HCT116 (cell line): ENCODE results near the gene CRY2. TPM values are rescaled to one million over a fixed set of nuclear protein-coding genes. Genes with fewer than 3 reads are reported as not detected.

ENCODE experiments used
- ATAC-seq: fragments of 200-7000 bp; cut with Tn5 transposase; 2 replicates; pipeline ENCODE4 v1.9.1; 2020; ENCODE audit warnings: mild to moderate bottlenecking, moderate library complexity
- BruUV-seq: library from RNA; stranded (reverse); fragments of 400-500 nt; replicated peaks from 2 replicates; lab custom pipeline; 2021; lab: Mats Ljungman, UMichigan
- CTCF ChIA-PET: fragments of 300-600 bp; sonication (Branson Sonifier 250); formaldehyde crosslinking; loops from one replicate; lab custom pipeline; 2021; ENCODE audit warnings: antibody characterized with exemption; lab: Charles Lee
- POLR2A ChIA-PET: fragments of 300-600, 350-600 bp; sonication (Branson Sonifier 250); formaldehyde crosslinking; loops from one replicate; lab custom pipeline; 2021; ENCODE audit warnings: antibody characterized with exemption; lab: Charles Lee
- RAD21 ChIA-PET, 2 experiments: fragments of 300-600 bp; sonication (Branson Sonifier 250); formaldehyde crosslinking; loops; one replicate each; lab custom pipeline; 2023; ENCODE audit warnings: low total read pairs in 2 of 2; ENCODE audit not compliant: uncharacterized antibody in 2 of 2, unreplicated experiment in 2 of 2, low non-redundant PET in 1 of 2; lab: Charles Lee
- DNase-seq: peaks from one replicate; pipeline ENCODE4 v3.0.0-alpha.2; 2010; ENCODE audit warnings: low read depth, low spot score
- H2AFZ ChIP-seq: fragments of 200-600 bp; shearing (Covaris generic), sonication (generic); 2 replicates; pipeline ENCODE4 v1.6.1; 2017; ENCODE audit warnings: low read depth, mixed run types, mixed read lengths, antibody characterized with exemption, low read length; ENCODE audit not compliant: poor library complexity, severe bottlenecking
- H3K27ac ChIP-seq: 2 replicates; pipeline ENCODE4 v1.5.1; 2012; ENCODE audit warnings: low read depth, low read length
- H3K27me3 ChIP-seq: fragments of 200-600 bp; sonication (generic); 2 replicates; pipeline ENCODE4 v1.6.1; 2016; ENCODE audit warnings: mixed run types, low read length, mixed read lengths; ENCODE audit not compliant: insufficient read depth
- H3K36me3 ChIP-seq, 2 experiments: fragments of 200-500 bp in 1 of 2; fragments of 200-600 bp in 1 of 2; sonication (Bioruptor generic) in 1 of 2; sonication (generic) in 1 of 2; 2 replicates each; pipeline versions ENCODE4 v1.5.1 to v1.6.1; 2014 to 2016; ENCODE audit warnings: low read length in 2 of 2, inconsistent platforms in 1 of 2, mixed read lengths in 1 of 2, mixed run types in 1 of 2; ENCODE audit not compliant: insufficient read depth in 2 of 2, control insufficient read depth in 1 of 2
- H3K4me1 ChIP-seq, 2 experiments: fragments of 200-600 bp in 1 of 2; sonication (generic) in 1 of 2; 2 replicates each; pipeline versions ENCODE4 v1.5.1 to v1.6.1; 2012 to 2017; ENCODE audit warnings: low read length in 2 of 2, inconsistent platforms in 1 of 2, mild to moderate bottlenecking in 1 of 2, mixed read lengths in 1 of 2, mixed run types in 1 of 2, moderate library complexity in 1 of 2; ENCODE audit not compliant: insufficient read depth in 2 of 2, control insufficient read depth in 1 of 2
- H3K4me2 ChIP-seq: fragments of 200-600 bp; sonication (generic); 2 replicates; pipeline ENCODE4 v1.6.1; 2017; ENCODE audit warnings: mixed run types, low read length, mixed read lengths
- H3K4me3 ChIP-seq, 2 experiments: fragments of 200-600 bp in 1 of 2; sonication (generic) in 1 of 2; replicated peaks in 1 of 2; 2 replicates each; pipeline ENCODE4 v1.5.1; 2011 to 2016; ENCODE audit warnings: low read length in 2 of 2, control low read depth in 1 of 2, low read depth in 1 of 2, mild to moderate bottlenecking in 1 of 2, mixed read lengths in 1 of 2, mixed run types in 1 of 2
- H3K79me2 ChIP-seq: fragments of 200-600 bp; sonication (generic); 2 replicates; pipeline ENCODE4 v1.6.1; 2017; ENCODE audit warnings: mild to moderate bottlenecking, mixed run types, low read length, moderate library complexity, mixed read lengths; ENCODE audit not compliant: insufficient read depth
- H3K9ac ChIP-seq: fragments of 200-600 bp; sonication (generic); 2 replicates; pipeline ENCODE4 v1.6.1; 2016; ENCODE audit warnings: low read length, mixed read lengths
- H3K9me2 ChIP-seq: fragments of 200-600 bp; sonication (generic), shearing (Covaris generic); 2 replicates; pipeline ENCODE4 v1.6.1; 2017; ENCODE audit warnings: mixed run types, mild to moderate bottlenecking, moderate library complexity; ENCODE audit not compliant: insufficient read depth
- H3K9me3 ChIP-seq, 2 experiments: fragments of 200-500 bp in 1 of 2; fragments of 200-600 bp in 1 of 2; sonication (Bioruptor generic) in 1 of 2; sonication (generic) in 1 of 2; 2 replicates each; pipeline ENCODE4 v1.6.1; 2014 to 2017; ENCODE audit warnings: low read length in 2 of 2, mixed read lengths in 2 of 2, inconsistent platforms in 1 of 2, low read depth in 1 of 2, mild to moderate bottlenecking in 1 of 2, mixed run types in 1 of 2, moderate library complexity in 1 of 2; ENCODE audit not compliant: control insufficient read depth in 1 of 2, insufficient read depth in 1 of 2
- H4K20me1 ChIP-seq: fragments of 200-600 bp; sonication (generic), shearing (Covaris generic); 2 replicates; pipeline ENCODE4 v1.6.1; 2017; ENCODE audit warnings: mixed run types, mild to moderate bottlenecking, moderate library complexity; ENCODE audit not compliant: insufficient read depth
- ATF3 ChIP-seq: IDR thresholded peaks from 2 replicates; pipeline ENCODE4 v1.6.1; 2012
- CEBPB ChIP-seq: IDR thresholded peaks from 2 replicates; pipeline ENCODE4 v1.6.1; 2012; ENCODE audit warnings: low read depth
- ELF1 ChIP-seq: IDR thresholded peaks from 2 replicates; pipeline ENCODE4 v1.6.1; 2012; ENCODE audit warnings: low read depth, borderline replicate concordance
- EZH2 ChIP-seq: fragments of 200-600 bp; sonication (generic); IDR thresholded peaks from 2 replicates; pipeline ENCODE4 v1.6.1; 2017; ENCODE audit warnings: antibody characterized with exemption, mixed run types
- EZH2phosphoT487 ChIP-seq: fragments of 200-600 bp; IDR thresholded peaks from 2 replicates; pipeline ENCODE4 v1.6.1; 2018; ENCODE audit warnings: antibody characterized with exemption, borderline replicate concordance
- FOSL1 ChIP-seq: IDR thresholded peaks from 2 replicates; pipeline ENCODE4 v1.6.1; 2012; ENCODE audit warnings: low read depth
- JUND ChIP-seq: IDR thresholded peaks from 2 replicates; pipeline ENCODE4 v1.6.1; 2012
- POLR2A ChIP-seq: IDR thresholded peaks from 2 replicates; pipeline ENCODE4 v1.7.0; 2011; ENCODE audit warnings: borderline replicate concordance; ENCODE audit not compliant: insufficient read depth, insufficient read length; ENCODE audit errors: extremely low read depth
- POLR2AphosphoS5 ChIP-seq: IDR thresholded peaks from 2 replicates; pipeline ENCODE4 v1.6.1; 2011; ENCODE audit warnings: mild to moderate bottlenecking, low read depth, low read length, moderate library complexity
- RAD21 ChIP-seq: IDR thresholded peaks from 2 replicates; pipeline ENCODE4 v1.6.1; 2012; ENCODE audit warnings: low read depth, mild to moderate bottlenecking
- SIN3A ChIP-seq: IDR thresholded peaks from 2 replicates; pipeline ENCODE4 v1.6.1; 2012; ENCODE audit warnings: low read depth
- SP1 ChIP-seq: IDR thresholded peaks from 2 replicates; pipeline ENCODE4 v1.6.1; 2012; ENCODE audit warnings: low read depth
- SRF ChIP-seq: IDR thresholded peaks from 2 replicates; pipeline ENCODE4 v1.6.1; 2012; ENCODE audit warnings: low read depth
- TCF7L2 ChIP-seq: IDR thresholded peaks from 2 replicates; pipeline ENCODE4 v1.7.0; 2011; ENCODE audit warnings: borderline replicate concordance, inconsistent platforms; ENCODE audit not compliant: insufficient read depth, insufficient read length; ENCODE audit errors: extremely low read depth
- YY1 ChIP-seq: IDR thresholded peaks from 2 replicates; pipeline ENCODE4 v1.6.1; 2011; ENCODE audit warnings: low read length, low read depth, moderate library complexity, mild to moderate bottlenecking; ENCODE audit not compliant: insufficient replicate concordance; ENCODE audit errors: extremely low read depth
- ZFX ChIP-seq: fragments of 450-650 bp; IDR thresholded peaks from 2 replicates; pipeline ENCODE4 v1.6.1; 2017
- ZNF274 ChIP-seq: fragments of 200-500 bp; sonication (Bioruptor generic); IDR thresholded peaks from 2 replicates; pipeline ENCODE4 v1.6.1; 2014; ENCODE audit warnings: mild to moderate bottlenecking, low read depth, low read length, inconsistent platforms
- intact Hi-C: fragments of 100-400 bp; cut with micrococcal nuclease; formaldehyde crosslinking; loops from 2 replicates; pipeline ENCODE4 v1.10.0; 2022
- total RNA-seq: library from RNA; stranded (reverse); gene quantifications from one replicate; pipeline ENCODE4 v1.2.1, GENCODE V29; 2021; ENCODE audit not compliant: unreplicated experiment
- TF ChIP-seq, protein P1 (sequence below): IDR thresholded peaks from 2 replicates; pipeline ENCODE4 v1.6.1; 2012; ENCODE audit warnings: low read depth

Gene CRY2
- total RNA-seq, 1 experiment from 2014 or later: 18.0 TPM

DNA sequence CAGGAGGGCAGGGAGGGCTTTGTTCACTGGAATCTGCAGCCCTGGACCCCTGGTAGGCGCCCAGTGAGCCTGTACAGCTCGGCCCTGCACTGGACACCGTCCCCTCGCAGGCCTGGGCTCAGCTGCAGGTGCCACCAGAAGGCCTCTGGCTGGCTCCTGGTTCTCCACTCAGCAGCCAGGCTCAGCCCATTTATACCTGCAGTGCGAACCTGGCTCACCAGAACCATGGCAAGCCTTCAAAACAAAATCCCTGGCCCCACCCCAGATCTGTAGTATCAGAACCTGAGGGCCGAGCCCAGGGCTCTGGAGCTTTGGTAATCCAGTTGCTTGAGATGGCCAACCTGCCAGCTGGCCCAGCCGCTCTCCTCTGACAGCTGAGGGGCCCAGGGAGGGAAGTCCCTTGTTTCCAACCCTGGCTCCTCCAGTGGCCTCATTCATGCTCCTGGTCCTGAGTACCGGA is 60.7 kb downstream of the CRY2 start (continued):
- TF ChIP-seq, protein P1, sequence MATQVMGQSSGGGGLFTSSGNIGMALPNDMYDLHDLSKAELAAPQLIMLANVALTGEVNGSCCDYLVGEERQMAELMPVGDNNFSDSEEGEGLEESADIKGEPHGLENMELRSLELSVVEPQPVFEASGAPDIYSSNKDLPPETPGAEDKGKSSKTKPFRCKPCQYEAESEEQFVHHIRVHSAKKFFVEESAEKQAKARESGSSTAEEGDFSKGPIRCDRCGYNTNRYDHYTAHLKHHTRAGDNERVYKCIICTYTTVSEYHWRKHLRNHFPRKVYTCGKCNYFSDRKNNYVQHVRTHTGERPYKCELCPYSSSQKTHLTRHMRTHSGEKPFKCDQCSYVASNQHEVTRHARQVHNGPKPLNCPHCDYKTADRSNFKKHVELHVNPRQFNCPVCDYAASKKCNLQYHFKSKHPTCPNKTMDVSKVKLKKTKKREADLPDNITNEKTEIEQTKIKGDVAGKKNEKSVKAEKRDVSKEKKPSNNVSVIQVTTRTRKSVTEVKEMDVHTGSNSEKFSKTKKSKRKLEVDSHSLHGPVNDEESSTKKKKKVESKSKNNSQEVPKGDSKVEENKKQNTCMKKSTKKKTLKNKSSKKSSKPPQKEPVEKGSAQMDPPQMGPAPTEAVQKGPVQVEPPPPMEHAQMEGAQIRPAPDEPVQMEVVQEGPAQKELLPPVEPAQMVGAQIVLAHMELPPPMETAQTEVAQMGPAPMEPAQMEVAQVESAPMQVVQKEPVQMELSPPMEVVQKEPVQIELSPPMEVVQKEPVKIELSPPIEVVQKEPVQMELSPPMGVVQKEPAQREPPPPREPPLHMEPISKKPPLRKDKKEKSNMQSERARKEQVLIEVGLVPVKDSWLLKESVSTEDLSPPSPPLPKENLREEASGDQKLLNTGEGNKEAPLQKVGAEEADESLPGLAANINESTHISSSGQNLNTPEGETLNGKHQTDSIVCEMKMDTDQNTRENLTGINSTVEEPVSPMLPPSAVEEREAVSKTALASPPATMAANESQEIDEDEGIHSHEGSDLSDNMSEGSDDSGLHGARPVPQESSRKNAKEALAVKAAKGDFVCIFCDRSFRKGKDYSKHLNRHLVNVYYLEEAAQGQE: no peak
- TF ChIP-seq POLR2AphosphoS5: no peak
- no peak for TF ChIP-seq TCF7L2
- TF ChIP-seq ELF1: no peak

GRCh38 chr11:45909594-45910475 is 62.6 kb downstream of the CRY2 start:
- no peak overlapping the region for H3K27ac ChIP-seq
- ChIA-PET RAD21 (no interaction called here), CTCF (no interaction called here), POLR2A (no interaction called here)
- DNase-seq (no peak), ATAC-seq (no peak)
- H3K4me1 ChIP-seq: no peaks in the 10 kb centered on the region
- H2AFZ ChIP-seq: no peak overlapping the region
- H3K9ac ChIP-seq: no peak overlapping the region
- no peaks in the 10 kb centered on the region; a peak in 1 of 4 replicates for H3K36me3 ChIP-seq
- TF ChIP-seq, protein P1: no peak
- TF ChIP-seq YY1: no peak
- TF ChIP-seq CEBPB: no peak
- no peak for TF ChIP-seq JUND
- no peak for TF ChIP-seq EZH2
- no peak for TF ChIP-seq ZFX
- no peak for TF ChIP-seq ATF3
- no peak for TF ChIP-seq ZNF274
- TF ChIP-seq FOSL1: no peak
- no peak for TF ChIP-seq POLR2A
- TF ChIP-seq SRF: no peak
- no peak for TF ChIP-seq SP1
- TF ChIP-seq RAD21: no peak
- no peak for TF ChIP-seq SIN3A
- TF ChIP-seq EZH2phosphoT487: no peak
- BruUV-seq: no TSS peak
- intact Hi-C loops: no loop called here
- no peaks in the 10 kb centered on the region for H4K20me1 ChIP-seq
- no peaks in the 10 kb centered on the region for H3K27me3 ChIP-seq
- no peak overlapping the region for H3K4me3 ChIP-seq
- no peak overlapping the region for H3K4me2 ChIP-seq
- no peaks in the 10 kb centered on the region for H3K79me2 ChIP-seq
- H3K9me3 ChIP-seq: no peaks in the 10 kb centered on the region
- H3K9me2 ChIP-seq: no peaks in the 10 kb centered on the region
